ENCODE data around the gene FOXD1. TPM values are rescaled to one million over a fixed set of nuclear protein-coding genes. Genes with fewer than 3 reads are reported as not detected.

The FOXD1 gene
- polyA plus RNA-seq, 2 of the 4 experiments (the other 2 are of a cell fraction), result 2.2 to 8.2 TPM

DNA sequence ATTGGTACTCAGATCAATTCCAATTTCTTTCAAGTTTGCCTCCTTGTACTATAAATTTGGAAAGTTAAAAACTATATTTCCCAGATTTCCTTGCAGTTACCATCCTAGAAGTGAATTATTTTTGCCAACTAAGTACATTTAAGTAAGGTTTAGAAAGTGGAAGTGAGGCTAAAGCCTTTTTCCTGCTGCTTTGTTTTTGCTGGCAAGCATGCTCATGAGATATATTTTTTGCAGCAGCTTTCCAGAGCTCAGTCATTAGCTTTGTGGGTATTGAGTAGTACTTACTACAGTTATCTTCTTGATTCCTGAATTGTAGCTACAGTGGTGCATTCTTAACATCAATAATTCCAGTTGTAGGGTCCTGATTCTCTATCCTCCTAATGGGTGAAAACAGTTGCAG lies 46.1 kb upstream of the FOXD1 start:
- Histone ChIP-seq H3K4me1 (peaks cover 15% of the 10 kb centered on the region; the same call in 2 of the 3 replicates), H3K4me3 (no peak overlapping the region), H3K4me2 (no peak overlapping the region), H3K9me3 (no peaks in the 10 kb centered on the region), H3K27ac (no peak overlapping the region)
- ChIA-PET POLR2A (no interaction called here), CTCF (interaction anchor here (3.4 kb wide), 1 partner anchor 44 kb away, joined by 18 read pairs; no protein-coding TSS in a partner anchor)
- ATAC-seq, result no peak
- TF ChIP-seq MAFK (IDR thresholded peaks at IDR 0.05; ENCODE audit: partially characterized antibody) (peak; percentile 8), CBX8 (IDR thresholded peaks at IDR 0.05) (no peak), NR3C1 (IDR thresholded peaks at IDR 0.05) (no peak), CHD4 (IDR thresholded peaks at IDR 0.05; ENCODE audit: borderline replicate concordance) (no peak)
- TF ChIP-seq, protein P1, sequence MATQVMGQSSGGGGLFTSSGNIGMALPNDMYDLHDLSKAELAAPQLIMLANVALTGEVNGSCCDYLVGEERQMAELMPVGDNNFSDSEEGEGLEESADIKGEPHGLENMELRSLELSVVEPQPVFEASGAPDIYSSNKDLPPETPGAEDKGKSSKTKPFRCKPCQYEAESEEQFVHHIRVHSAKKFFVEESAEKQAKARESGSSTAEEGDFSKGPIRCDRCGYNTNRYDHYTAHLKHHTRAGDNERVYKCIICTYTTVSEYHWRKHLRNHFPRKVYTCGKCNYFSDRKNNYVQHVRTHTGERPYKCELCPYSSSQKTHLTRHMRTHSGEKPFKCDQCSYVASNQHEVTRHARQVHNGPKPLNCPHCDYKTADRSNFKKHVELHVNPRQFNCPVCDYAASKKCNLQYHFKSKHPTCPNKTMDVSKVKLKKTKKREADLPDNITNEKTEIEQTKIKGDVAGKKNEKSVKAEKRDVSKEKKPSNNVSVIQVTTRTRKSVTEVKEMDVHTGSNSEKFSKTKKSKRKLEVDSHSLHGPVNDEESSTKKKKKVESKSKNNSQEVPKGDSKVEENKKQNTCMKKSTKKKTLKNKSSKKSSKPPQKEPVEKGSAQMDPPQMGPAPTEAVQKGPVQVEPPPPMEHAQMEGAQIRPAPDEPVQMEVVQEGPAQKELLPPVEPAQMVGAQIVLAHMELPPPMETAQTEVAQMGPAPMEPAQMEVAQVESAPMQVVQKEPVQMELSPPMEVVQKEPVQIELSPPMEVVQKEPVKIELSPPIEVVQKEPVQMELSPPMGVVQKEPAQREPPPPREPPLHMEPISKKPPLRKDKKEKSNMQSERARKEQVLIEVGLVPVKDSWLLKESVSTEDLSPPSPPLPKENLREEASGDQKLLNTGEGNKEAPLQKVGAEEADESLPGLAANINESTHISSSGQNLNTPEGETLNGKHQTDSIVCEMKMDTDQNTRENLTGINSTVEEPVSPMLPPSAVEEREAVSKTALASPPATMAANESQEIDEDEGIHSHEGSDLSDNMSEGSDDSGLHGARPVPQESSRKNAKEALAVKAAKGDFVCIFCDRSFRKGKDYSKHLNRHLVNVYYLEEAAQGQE (IDR thresholded peaks at IDR 0.05), result no peak
- DNase-seq (ENCODE audit: low read depth in 1 of 2, low spot score in 1 of 2), result no peak
- FAIRE-seq, result no peak

DNA sequence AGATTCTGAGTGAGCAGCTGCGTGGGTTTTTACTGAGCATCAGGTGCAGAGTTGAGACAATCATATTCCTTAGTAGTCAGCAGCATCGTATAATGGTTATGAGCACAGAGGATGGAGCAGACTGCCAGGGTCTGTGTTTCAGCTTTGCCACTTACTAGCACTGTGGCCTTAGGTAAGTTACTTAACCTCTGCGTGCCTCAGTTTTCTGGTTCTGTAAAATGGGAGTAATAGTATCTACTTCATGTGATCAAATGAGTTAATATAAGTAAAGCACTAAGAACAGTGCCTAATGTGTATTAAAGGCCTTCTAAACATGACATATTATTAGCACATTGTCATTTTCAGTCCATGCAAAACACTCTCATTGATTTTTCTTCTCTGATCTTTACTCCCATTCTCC lies 44.8 kb upstream of the FOXD1 start:
- no peak overlapping the region for H3K4me2 ChIP-seq
- H3K27ac ChIP-seq, result no peak overlapping the region
- H3K9me3 ChIP-seq, result no peaks in the 10 kb centered on the region
- peaks cover 14% of the 10 kb centered on the region; the same call in 2 of the 3 replicates for H3K4me1 ChIP-seq
- TF ChIP-seq, protein P2, sequence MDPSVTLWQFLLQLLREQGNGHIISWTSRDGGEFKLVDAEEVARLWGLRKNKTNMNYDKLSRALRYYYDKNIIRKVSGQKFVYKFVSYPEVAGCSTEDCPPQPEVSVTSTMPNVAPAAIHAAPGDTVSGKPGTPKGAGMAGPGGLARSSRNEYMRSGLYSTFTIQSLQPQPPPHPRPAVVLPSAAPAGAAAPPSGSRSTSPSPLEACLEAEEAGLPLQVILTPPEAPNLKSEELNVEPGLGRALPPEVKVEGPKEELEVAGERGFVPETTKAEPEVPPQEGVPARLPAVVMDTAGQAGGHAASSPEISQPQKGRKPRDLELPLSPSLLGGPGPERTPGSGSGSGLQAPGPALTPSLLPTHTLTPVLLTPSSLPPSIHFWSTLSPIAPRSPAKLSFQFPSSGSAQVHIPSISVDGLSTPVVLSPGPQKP (IDR thresholded peaks at IDR 0.05; ENCODE audit: low read depth, low read length), result no peak
- TF ChIP-seq NPAS2 (CRISPR knock-in tag; IDR thresholded peaks at IDR 0.05; ENCODE audit: borderline replicate concordance) (no peak), RFX5 (IDR thresholded peaks at IDR 0.05) (no peak), HEYL (CRISPR knock-in tag; IDR thresholded peaks at IDR 0.05) (no peak), RNF2 (IDR thresholded peaks at IDR 0.05; ENCODE audit: borderline replicate concordance, low read depth) (no peak), FOXS1 (CRISPR knock-in tag; IDR thresholded peaks at IDR 0.05) (no peak), POLR2A (IDR thresholded peaks at IDR 0.05; ENCODE audit: low read length) (no peak), RARB (CRISPR knock-in tag; IDR thresholded peaks at IDR 0.05) (no peak), TFCP2L1 (CRISPR knock-in tag; IDR thresholded peaks at IDR 0.05) (no peak), EHF (CRISPR knock-in tag; IDR thresholded peaks at IDR 0.05) (no peak), CBX8 (IDR thresholded peaks at IDR 0.05) (no peak), CHD2 (IDR thresholded peaks at IDR 0.05; ENCODE audit: low read length, partially characterized antibody) (no peak), KDM5A (IDR thresholded peaks at IDR 0.05) (no peak), BHLHE40 (IDR thresholded peaks at IDR 0.05; ENCODE audit: low read depth, low read length) (no peak), CHD4 (IDR thresholded peaks at IDR 0.05; ENCODE audit: borderline replicate concordance) (no peak), NFE2L2 (conservative IDR thresholded peaks at IDR 0.05; ENCODE audit: low read length) (no peak)
- TF ChIP-seq, protein P3, sequence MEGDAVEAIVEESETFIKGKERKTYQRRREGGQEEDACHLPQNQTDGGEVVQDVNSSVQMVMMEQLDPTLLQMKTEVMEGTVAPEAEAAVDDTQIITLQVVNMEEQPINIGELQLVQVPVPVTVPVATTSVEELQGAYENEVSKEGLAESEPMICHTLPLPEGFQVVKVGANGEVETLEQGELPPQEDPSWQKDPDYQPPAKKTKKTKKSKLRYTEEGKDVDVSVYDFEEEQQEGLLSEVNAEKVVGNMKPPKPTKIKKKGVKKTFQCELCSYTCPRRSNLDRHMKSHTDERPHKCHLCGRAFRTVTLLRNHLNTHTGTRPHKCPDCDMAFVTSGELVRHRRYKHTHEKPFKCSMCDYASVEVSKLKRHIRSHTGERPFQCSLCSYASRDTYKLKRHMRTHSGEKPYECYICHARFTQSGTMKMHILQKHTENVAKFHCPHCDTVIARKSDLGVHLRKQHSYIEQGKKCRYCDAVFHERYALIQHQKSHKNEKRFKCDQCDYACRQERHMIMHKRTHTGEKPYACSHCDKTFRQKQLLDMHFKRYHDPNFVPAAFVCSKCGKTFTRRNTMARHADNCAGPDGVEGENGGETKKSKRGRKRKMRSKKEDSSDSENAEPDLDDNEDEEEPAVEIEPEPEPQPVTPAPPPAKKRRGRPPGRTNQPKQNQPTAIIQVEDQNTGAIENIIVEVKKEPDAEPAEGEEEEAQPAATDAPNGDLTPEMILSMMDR (IDR thresholded peaks at IDR 0.05), result no peak
- TF ChIP-seq, protein P4, sequence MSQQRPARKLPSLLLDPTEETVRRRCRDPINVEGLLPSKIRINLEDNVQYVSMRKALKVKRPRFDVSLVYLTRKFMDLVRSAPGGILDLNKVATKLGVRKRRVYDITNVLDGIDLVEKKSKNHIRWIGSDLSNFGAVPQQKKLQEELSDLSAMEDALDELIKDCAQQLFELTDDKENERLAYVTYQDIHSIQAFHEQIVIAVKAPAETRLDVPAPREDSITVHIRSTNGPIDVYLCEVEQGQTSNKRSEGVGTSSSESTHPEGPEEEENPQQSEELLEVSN (IDR thresholded peaks at IDR 0.05; ENCODE audit: borderline replicate concordance, low read depth), result no peak
- ChIA-PET POLR2A (no interaction called here), CTCF (interaction anchor here (1.2 kb wide), 1 partner anchor 25 kb away, joined by 3 read pairs; no protein-coding TSS in a partner anchor)
- no peak overlapping the region for H3K4me3 ChIP-seq
- FAIRE-seq (no peak), DNase-seq (ENCODE audit: low read depth in 1 of 2, low spot score in 1 of 2) (no peak), ATAC-seq (no peak)
- WGBS (ENCODE audit: missing lambda C conversion rate), result 42% methylated on average over 3 of the region's 3 CpGs
